Limb (tissue), 2 donors: Measurements from ENCODE around the gene HSPA12A.
"Not testable (repeated sequence)": the region's sequence is repeated elsewhere in the genome, so short reads cannot be mapped to it uniquely, and the experiment has no call there.

ENCODE experiments used
- DNase-seq, 2 donors: peaks; one replicate each; pipeline ENCODE4 v3.0.0-alpha.2; 2016; ENCODE audit errors: extremely low spot score in 2 of 2

Gene HSPA12A

DNA sequence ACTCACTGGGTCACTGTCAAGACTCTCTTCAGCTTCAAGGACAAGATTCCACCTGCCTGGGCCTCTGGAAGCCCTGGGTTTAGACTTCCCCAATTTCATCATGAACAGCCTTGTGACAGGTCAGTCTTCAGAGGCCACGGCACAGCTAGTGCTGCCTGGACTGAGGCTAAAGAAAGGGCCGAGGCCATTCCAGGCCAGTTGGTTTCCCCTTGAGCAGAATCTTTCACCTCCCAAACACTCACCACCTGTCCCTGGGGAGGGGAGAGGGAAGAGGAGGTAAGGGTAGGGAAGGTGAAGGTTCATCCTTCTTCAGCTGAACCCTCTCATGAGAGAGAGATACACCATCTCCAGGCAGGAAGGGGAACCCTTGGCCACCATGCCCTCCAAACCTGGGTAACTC, 24.3 kb downstream of the HSPA12A start:
- DNase-seq, result no peak

DNA sequence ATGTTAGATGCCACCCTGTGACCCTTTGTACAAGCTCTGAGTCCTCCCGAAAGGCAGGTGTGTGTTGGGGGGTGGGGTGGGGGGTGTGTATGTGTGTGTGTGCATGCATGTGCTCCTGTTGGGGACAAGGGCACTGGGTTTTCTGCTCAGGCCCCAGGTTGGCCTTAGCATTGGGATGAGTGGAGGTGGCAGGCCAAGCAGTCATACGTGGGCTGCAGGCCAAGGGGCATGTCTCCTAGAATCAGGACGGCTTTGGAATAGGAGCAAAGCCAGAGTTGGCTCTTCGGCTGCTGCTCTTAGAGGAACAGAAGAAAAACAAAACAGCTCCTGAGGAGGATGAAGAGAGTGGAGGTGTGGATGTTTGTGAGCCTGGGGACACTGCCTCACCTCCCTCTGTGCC, 26.0 kb downstream of the HSPA12A start:
- DNase-seq, result no peak

GRCh38 chr10:116715839-116716377, 26.5 kb downstream of the HSPA12A start:
- DNase-seq, result no peak

GRCh38 chr10:116715341-116715740, 27.0 kb downstream of the HSPA12A start:
- no peak for DNase-seq

DNA sequence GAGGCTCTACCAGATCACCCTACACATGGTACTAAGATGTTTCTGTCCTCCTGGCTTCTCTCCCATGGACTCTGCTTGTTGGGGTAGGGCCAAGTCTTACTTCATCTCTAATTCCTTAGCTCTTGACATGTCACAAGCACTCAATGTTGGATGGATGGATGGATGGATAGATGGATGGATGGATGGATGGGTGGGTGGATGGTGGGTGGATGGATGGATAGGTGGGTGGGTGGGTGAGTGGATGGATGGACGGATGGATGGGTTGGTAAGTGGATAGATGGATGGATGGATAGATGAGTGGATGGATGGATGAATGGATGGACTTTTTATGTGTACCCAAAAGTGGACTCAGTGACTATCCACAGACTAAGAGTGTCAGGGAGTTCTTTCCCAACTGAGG, 28.5 kb downstream of the HSPA12A start:
- no peak for DNase-seq

DNA sequence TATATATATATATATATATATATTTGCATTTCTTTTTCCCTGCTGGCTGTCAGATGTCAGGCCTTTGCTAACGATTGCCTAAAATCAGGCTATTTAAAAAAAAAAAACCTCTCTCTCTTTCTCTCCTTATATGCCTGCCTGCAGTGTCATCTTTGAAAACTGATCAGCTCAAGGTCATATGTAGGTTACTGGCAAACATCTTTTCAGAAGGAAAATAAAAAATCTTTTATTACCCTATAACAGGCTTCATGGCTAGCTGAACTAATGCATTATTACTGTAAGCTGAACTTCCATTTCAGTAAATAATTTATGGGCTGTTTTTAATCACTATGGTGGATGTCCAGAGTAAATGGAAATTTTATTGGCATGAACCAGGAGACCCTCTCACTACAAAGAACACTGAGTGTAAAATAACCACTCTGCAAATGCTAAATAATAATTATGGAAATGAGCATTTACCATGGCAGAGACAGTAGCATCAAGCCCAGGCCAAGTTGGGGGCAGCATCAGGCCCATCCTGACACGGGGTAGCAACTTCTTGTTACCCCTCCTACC, 29.3 kb downstream of the HSPA12A start:
- DNase-seq, result no peak

GRCh38 chr10:116712519-116712918, 29.8 kb downstream of the HSPA12A start:
- no peak for DNase-seq

- not testable (repeated sequence) for DNase-seq
These were observed 30.6 kb downstream of the HSPA12A start for GRCh38 chr10:116711803-116712202.

GRCh38 chr10:116710076-116710475, 32.3 kb downstream of the HSPA12A start:
- DNase-seq, result no peak

- no peak for DNase-seq
These were observed 33.5 kb downstream of the HSPA12A start for GRCh38 chr10:116708877-116709276.

GRCh38 chr10:116708391-116708821, 34.0 kb downstream of the HSPA12A start:
- DNase-seq, result no peak

- DNase-seq, result no peak
These were observed 34.4 kb downstream of the HSPA12A start for GRCh38 chr10:116707981-116708380.

DNA sequence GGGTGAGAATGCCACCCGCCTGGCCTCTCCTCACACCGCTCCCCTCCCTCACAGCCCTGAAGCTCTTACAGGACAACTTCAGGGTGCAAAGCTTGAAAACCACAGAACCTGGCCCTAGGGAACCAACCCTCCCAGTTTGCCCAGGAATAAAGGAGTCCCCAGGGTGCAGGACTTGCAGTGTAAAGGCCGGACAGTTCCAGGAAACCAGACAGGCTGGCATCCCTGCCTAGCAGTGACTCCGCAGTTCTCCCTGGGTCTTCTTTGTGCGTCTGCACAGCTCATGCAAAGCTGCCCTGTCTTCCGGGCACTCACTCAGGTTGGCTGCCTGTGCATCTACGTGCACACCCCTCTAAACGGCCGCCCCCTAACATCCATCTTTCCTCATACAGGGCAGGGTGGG, 36.1 kb downstream of the HSPA12A start:
- DNase-seq, result no peak

GRCh38 chr10:116705498-116705897, 36.9 kb downstream of the HSPA12A start:
- DNase-seq, result no peak

DNA sequence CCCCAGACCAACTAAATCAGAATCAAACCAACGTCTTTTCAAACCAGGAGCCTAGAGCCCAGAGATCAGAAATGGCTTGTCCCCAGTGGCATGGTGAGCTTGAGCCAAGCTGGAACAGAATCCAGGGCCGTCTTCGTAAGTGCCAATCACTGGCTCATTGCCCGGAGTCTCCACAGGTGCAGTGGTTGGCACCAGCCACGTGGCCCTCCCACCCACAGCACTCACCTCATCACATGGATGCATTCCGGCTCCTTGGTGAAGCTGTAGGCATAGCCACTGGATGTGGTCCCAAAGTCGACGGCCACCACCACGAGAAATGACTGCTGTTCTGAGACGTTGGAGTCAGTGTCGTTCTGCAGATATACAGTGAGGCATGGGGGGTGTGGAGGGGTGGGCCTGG, 37.4 kb downstream of the HSPA12A start:
- no peak for DNase-seq

DNA sequence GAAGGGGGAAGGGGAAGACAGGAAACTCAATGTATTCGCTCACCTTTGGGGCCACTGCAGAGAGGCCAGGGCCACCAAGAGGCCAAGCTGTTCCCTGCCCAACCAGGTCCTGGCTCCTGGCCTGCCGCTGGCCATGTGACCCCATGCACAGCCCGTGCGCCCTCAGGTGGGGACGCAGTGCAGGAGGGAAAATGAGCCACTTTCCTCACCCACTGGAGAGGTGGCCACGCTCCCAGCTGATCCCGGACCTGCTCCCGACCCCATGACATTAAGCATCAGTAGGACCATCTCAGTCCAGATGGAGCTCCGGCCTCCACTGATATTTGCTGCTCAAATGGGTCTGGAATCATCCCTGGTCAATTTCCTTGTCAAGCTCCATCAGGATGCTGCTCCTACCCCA, 40.2 kb downstream of the HSPA12A start:
- no peak for DNase-seq

GRCh38 chr10:116699471-116700150, 42.8 kb downstream of the HSPA12A start:
- no peak for DNase-seq

DNA sequence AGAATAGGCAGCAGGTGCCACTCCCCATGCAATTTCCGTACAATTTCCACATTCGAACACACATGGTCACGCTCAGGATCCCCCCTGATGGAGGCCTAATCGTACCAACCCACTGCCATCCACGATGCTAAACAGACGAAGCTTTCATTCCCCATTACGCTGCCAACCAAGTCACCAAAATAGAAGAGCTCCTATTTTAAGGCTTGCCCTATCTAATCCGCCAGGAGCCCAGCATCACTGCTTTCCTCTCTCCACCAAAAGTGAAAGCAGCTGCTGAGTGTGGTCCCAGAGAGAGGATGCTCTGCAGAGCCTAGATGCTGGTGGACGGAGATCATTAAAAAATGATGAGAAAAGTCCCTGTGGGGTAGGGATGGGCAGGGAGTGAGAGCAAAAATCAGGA, 43.3 kb downstream of the HSPA12A start:
- DNase-seq, result no peak

- no peak for DNase-seq
These were observed 44.0 kb downstream of the HSPA12A start for GRCh38 chr10:116698364-116698763.

DNA sequence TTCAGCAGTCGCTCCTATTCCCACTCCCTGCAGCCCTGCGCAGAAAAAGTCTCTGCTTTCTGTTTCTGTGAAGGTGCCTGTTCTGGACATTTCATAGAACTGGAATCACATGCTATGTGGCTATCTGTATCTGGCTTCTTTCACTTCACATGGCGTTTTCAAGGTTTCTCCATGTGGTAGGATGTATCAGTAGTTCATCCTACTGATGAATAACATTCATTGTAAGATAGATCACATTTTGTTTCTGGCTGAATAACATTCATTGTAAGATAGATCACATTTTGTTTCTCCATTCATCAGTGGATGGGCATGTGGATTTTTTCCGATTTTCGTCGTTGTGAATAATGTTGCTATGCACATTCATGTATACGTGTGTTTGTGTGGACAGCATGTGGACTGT, 44.5 kb downstream of the HSPA12A start:
- no peak for DNase-seq

DNA sequence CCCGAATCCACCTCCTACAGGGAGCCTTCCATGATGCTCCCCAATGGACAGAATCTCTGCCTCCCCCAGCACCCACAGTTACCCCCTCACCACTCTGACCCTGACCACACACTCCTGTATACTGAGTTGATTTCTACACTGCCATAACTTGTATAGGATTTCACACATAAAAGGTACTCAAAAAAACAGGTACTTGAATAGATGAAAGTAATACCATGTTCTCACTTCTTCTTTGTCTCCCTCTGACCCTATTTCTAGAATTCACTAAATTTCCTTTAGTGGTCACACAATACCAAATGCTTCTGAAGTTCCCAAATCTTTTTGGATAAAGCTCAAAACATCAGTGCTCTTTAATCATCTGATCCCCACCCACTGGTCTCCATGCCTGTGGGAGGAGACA, 45.4 kb downstream of the HSPA12A start:
- DNase-seq, result no peak

DNA sequence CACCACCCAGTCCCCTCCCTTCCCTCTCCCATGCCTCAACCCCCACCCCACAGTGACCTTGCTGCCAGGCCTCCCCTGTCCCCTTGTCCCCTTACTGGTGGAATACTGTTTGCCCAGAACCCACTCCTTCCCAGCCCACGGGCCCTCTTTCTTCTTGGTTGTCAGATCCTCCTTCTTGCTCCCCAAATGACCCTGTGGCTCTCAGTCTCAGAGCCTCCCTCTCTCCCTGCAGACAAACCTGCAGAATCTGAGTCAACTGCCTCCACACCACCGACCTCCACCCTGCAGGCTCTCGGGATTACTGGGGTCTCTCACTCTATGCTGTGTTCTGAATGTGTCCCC, 47.5 kb downstream of the HSPA12A start:
- DNase-seq, result no peak

- DNase-seq, result no peak
These were observed 48.0 kb downstream of the HSPA12A start for GRCh38 chr10:116694243-116694926.
